GM23338 (cell line): ENCODE results near the gene ALOX15. TPM values are rescaled to one million over a fixed set of nuclear protein-coding genes. Genes with fewer than 3 reads are reported as not detected.

Experiments
- ATAC-seq: fragments of 200-7000 bp; cut with Tn5 transposase; 3 replicates; pipeline ENCODE4 v1.9.1; 2020
- DNase-seq: peaks from one replicate; pipeline ENCODE4 v3.0.0-alpha.2; 2015; ENCODE audit warnings: low spot score
- H2AFZ ChIP-seq: fragments of 200-600 bp; sonication (generic); 2 replicates; pipeline ENCODE4 v1.8.0; 2016; ENCODE audit warnings: antibody characterized with exemption, mild to moderate bottlenecking, moderate library complexity
- H3F3A ChIP-seq: fragments of 200-600 bp; sonication (generic); replicated peaks from 2 replicates; pipeline ENCODE4 v1.8.0; 2017; ENCODE audit warnings: antibody characterized with exemption, mixed run types, low read depth
- H3K27ac ChIP-seq: fragments of 200-600 bp; sonication (generic); 2 replicates; pipeline ENCODE4 v1.6.1; 2016; ENCODE audit warnings: low read depth
- H3K27me3 ChIP-seq: fragments of 200-600 bp; sonication (generic); 2 replicates; pipeline ENCODE4 v1.8.0; 2016; ENCODE audit warnings: mild to moderate bottlenecking, mixed run types, moderate library complexity; ENCODE audit not compliant: insufficient read depth
- H3K36me3 ChIP-seq: fragments of 200-600 bp; sonication (generic); 2 replicates; pipeline ENCODE4 v1.8.0; 2016; ENCODE audit warnings: mild to moderate bottlenecking; ENCODE audit not compliant: insufficient read depth
- H3K4me1 ChIP-seq: fragments of 200-600 bp; sonication (generic); 2 replicates; pipeline ENCODE4 v1.8.0; 2016; ENCODE audit warnings: mild to moderate bottlenecking, moderate library complexity; ENCODE audit not compliant: insufficient read depth
- H3K4me2 ChIP-seq: fragments of 200-600 bp; sonication (generic); 2 replicates; pipeline ENCODE4 v1.7.1; 2017; ENCODE audit warnings: mixed run types
- H3K4me3 ChIP-seq: fragments of 200-600 bp; sonication (generic); 2 replicates; pipeline ENCODE4 v1.6.1; 2016; ENCODE audit warnings: mixed run types
- H3K79me2 ChIP-seq: fragments of 200-600 bp; sonication (generic); replicated peaks from 2 replicates; pipeline ENCODE4 v1.8.0; 2017; ENCODE audit warnings: mild to moderate bottlenecking; ENCODE audit not compliant: insufficient read depth
- H3K9me2 ChIP-seq: fragments of 200-600 bp; sonication (generic); 2 replicates; pipeline ENCODE4 v1.8.0; 2017; ENCODE audit not compliant: insufficient read depth
- H4K20me1 ChIP-seq: fragments of 200-600 bp; sonication (generic); replicated peaks from 2 replicates; pipeline ENCODE4 v1.8.0; 2017; ENCODE audit warnings: mild to moderate bottlenecking; ENCODE audit not compliant: insufficient read depth
- H3K27ac Mint-ChIP-seq: 2 replicates; pipeline ENCODE4 v1.8.0; 2020; ENCODE audit warnings: inconsistent platforms, mild to moderate bottlenecking, moderate library complexity, mixed read lengths
- H3K27me3 Mint-ChIP-seq: 3 replicates; pipeline ENCODE4 v1.8.0; 2022; ENCODE audit warnings: low read depth, mild to moderate bottlenecking, moderate library complexity, mixed read lengths, inconsistent platforms; ENCODE audit not compliant: insufficient read depth, poor library complexity
- H3K36me3 Mint-ChIP-seq: 3 replicates; pipeline ENCODE4 v1.8.0; 2021; ENCODE audit warnings: low read depth, mild to moderate bottlenecking, inconsistent platforms, moderate library complexity, mixed read lengths
- H3K4me1 Mint-ChIP-seq: 3 replicates; pipeline ENCODE4 v1.8.0; 2020; ENCODE audit warnings: mild to moderate bottlenecking, inconsistent platforms, mixed read lengths
- H3K4me3 Mint-ChIP-seq: 3 replicates; pipeline ENCODE4 v1.8.0; 2021; ENCODE audit warnings: moderate library complexity, mild to moderate bottlenecking, inconsistent platforms, mixed read lengths
- H3K9me3 Mint-ChIP-seq: 3 replicates; pipeline ENCODE4 v1.8.0; 2020; ENCODE audit warnings: moderate library complexity, mild to moderate bottlenecking, inconsistent platforms, mixed read lengths
- CREB1 ChIP-seq: fragments of 250-450 bp; sonication (Bioruptor Pico); IDR thresholded peaks from 2 replicates; pipeline ENCODE4 v1.5.0; 2020; ENCODE audit warnings: low read depth, mild to moderate bottlenecking, moderate library complexity
- CTCF ChIP-seq, 2 experiments: fragments of 200-600 bp in 1 of 2; sonication (generic) in 1 of 2; conservative IDR thresholded peaks; 2 replicates each; pipeline versions ENCODE4 v1.5.1 to v1.6.1; 2016 to 2017; ENCODE audit warnings: antibody characterized with exemption in 2 of 2, low read depth in 2 of 2, mild to moderate bottlenecking in 2 of 2, moderate library complexity in 1 of 2
- ETS1 ChIP-seq: IDR thresholded peaks from 2 replicates; pipeline ENCODE4 v1.6.1; 2016; ENCODE audit warnings: antibody characterized with exemption
- EZH2 ChIP-seq: fragments of 200-600 bp; sonication (generic); IDR thresholded peaks from one replicate; pipeline ENCODE4 v1.8.0; 2017; ENCODE audit warnings: antibody characterized with exemption, mild to moderate bottlenecking, low read depth; ENCODE audit not compliant: unreplicated experiment
- NANOG ChIP-seq: IDR thresholded peaks from 2 replicates; pipeline ENCODE4 v1.6.1; 2016; ENCODE audit warnings: antibody characterized with exemption, borderline replicate concordance
- POLR2AphosphoS5 ChIP-seq: IDR thresholded peaks from 2 replicates; pipeline ENCODE4 v1.6.1; 2016; ENCODE audit warnings: antibody characterized with exemption, low read depth
- REST ChIP-seq: IDR thresholded peaks from one replicate; pipeline ENCODE4 v1.6.1; 2018; ENCODE audit warnings: antibody characterized with exemption; ENCODE audit not compliant: unreplicated experiment
- STAT1 ChIP-seq: IDR thresholded peaks from one replicate; pipeline ENCODE4 v1.6.1; 2016; ENCODE audit warnings: antibody characterized with exemption; ENCODE audit not compliant: unreplicated experiment
- ZNF114 ChIP-seq: fragments of 250-450 bp; sonication (Bioruptor Pico); IDR thresholded peaks from 2 replicates; pipeline ENCODE4 v1.5.0; 2020; ENCODE audit warnings: mild to moderate bottlenecking, moderate library complexity
- ZNF331 ChIP-seq: fragments of 250-450 bp; sonication (Bioruptor Pico); IDR thresholded peaks from 2 replicates; pipeline ENCODE4 v1.5.0; 2020; ENCODE audit warnings: low read depth, mild to moderate bottlenecking, moderate library complexity
- polyA plus RNA-seq: library from polyadenylated mRNA; unstranded; fragments of >200 nt; fragmentation: Nextera tagmentation; extraction: Ambion mirVana; gene quantifications from 2 replicates; pipeline ENCODE4 v1.2.1, GENCODE V29; 2016
- total RNA-seq: library from RNA; depleted of rRNA; stranded (reverse); fragments of >200 nt; shearing (Covaris generic); gene quantifications from 2 replicates; pipeline ENCODE4 v1.2.3, GENCODE V29; 2014

The ALOX15 gene
- total and polyA plus RNA-seq, 2 experiments from 2014 or later, result 1.2 to 1.4 TPM

- DNase-seq (no peak), ATAC-seq (no peak)
- Histone ChIP-seq H3K27ac (no peak overlapping the region), H3K4me1 (no peaks in the 10 kb centered on the region), H3K79me2 (no peaks in the 10 kb centered on the region), H3K9me2 (no peaks in the 10 kb centered on the region), H3K36me3 (no peaks in the 10 kb centered on the region), H2AFZ (no peak overlapping the region), H3K4me3 (no peak overlapping the region), H3K27me3 (no peaks in the 10 kb centered on the region), H4K20me1 (no peaks in the 10 kb centered on the region), H3F3A (no peaks in the 10 kb centered on the region), H3K4me2 (no peak overlapping the region)
- H3K27ac Mint-ChIP-seq, result no peak overlapping the region
- H3K4me1 Mint-ChIP-seq, result peaks cover 16% of the 10 kb centered on the region
- H3K4me3 Mint-ChIP-seq, result no peak overlapping the region
- no peaks in the 10 kb centered on the region; the same call in 2 of the 3 replicates for H3K36me3 Mint-ChIP-seq
- no peak for TF ChIP-seq STAT1
- TF ChIP-seq POLR2AphosphoS5, result no peak
- no peak for TF ChIP-seq ZNF114 (CRISPR knock-in tag)
- TF ChIP-seq ZNF331 (CRISPR knock-in tag), result no peak
- no peak for TF ChIP-seq CREB1 (CRISPR knock-in tag)
- no peak for TF ChIP-seq REST
- no peak for TF ChIP-seq NANOG
- peaks cover 4% of the 10 kb centered on the region for H3K27me3 Mint-ChIP-seq
- no peaks in the 10 kb centered on the region for H3K9me3 Mint-ChIP-seq
These were observed 31.7 kb downstream of the ALOX15 start for GRCh38 chr17:4609761-4610160.

- Mint-ChIP-seq H3K27ac (peak overlapping the region; percentile 55; the same call in 1 of the 2 replicates), H3K9me3 (no peaks in the 10 kb centered on the region), H3K4me1 (peaks cover 20% of the 10 kb centered on the region), H3K4me3 (no peak overlapping the region), H3K27me3 (peaks cover 10% of the 10 kb centered on the region), H3K36me3 (no peaks in the 10 kb centered on the region; the same call in 2 of the 3 replicates)
- no peaks in the 10 kb centered on the region for H3K27me3 ChIP-seq
- no peak overlapping the region for H2AFZ ChIP-seq
- ATAC-seq, result no peak; the same call in 1 of the 3 replicates
- no peaks in the 10 kb centered on the region for H3F3A ChIP-seq
- H4K20me1 ChIP-seq, result no peaks in the 10 kb centered on the region
- H3K4me2 ChIP-seq, result no peak overlapping the region
- no peak overlapping the region for H3K4me3 ChIP-seq
- H3K36me3 ChIP-seq, result no peaks in the 10 kb centered on the region
- no peak for DNase-seq
- no peaks in the 10 kb centered on the region for H3K4me1 ChIP-seq
- no peak for TF ChIP-seq ZNF331 (CRISPR knock-in tag)
- no peak for TF ChIP-seq STAT1
- TF ChIP-seq EZH2, result no peak
- TF ChIP-seq ETS1, result no peak
- TF ChIP-seq POLR2AphosphoS5, result no peak
- TF ChIP-seq CREB1 (CRISPR knock-in tag), result no peak
- no peak for TF ChIP-seq CTCF (conservative IDR thresholded peaks at IDR 0.05; ENCODE audit: low read depth in 2 of 2)
- no peak for TF ChIP-seq ZNF114 (CRISPR knock-in tag)
- no peak overlapping the region for H3K27ac ChIP-seq
- H3K9me2 ChIP-seq, result no peaks in the 10 kb centered on the region
- H3K79me2 ChIP-seq, result no peaks in the 10 kb centered on the region
These were observed 33.7 kb downstream of the ALOX15 start for GRCh38 chr17:4607773-4608187.
